A673 (cell line): ENCODE measurements around the gene TNIP3. TPM values are rescaled to one million over a fixed set of nuclear protein-coding genes. Genes with fewer than 3 reads are reported as not detected.

ENCODE experiments used
- BruUV-seq: library from RNA; stranded (reverse); fragments of 400-500 nt; replicated peaks from 2 replicates; lab custom pipeline; 2021; lab: Mats Ljungman, UMichigan
- CTCF ChIA-PET: fragments of 300-600 bp; sonication (Branson Sonifier 250); formaldehyde crosslinking; loops from one replicate; lab custom pipeline; 2022; ENCODE audit warnings: antibody characterized with exemption; lab: Charles Lee
- POLR2A ChIA-PET: fragments of 300-600 bp; sonication (Branson Sonifier 250); formaldehyde crosslinking; loops from one replicate; lab custom pipeline; 2022; ENCODE audit warnings: antibody characterized with exemption; ENCODE audit not compliant: low non-redundant PET; lab: Charles Lee
- DNase-seq: peaks from one replicate; pipeline ENCODE4 v3.0.0-alpha.2; 2015; ENCODE audit warnings: low spot score
- H3K27ac ChIP-seq: fragments of 200-600 bp; sonication (generic); 2 replicates; pipeline ENCODE4 v1.5.1; 2016; ENCODE audit warnings: mixed run types, low read depth, mild to moderate bottlenecking, mixed read lengths, antibody characterized with exemption, low read length; ENCODE audit not compliant: poor library complexity, severe bottlenecking
- H3K27me3 ChIP-seq: fragments of 200-600 bp; sonication (generic); replicated peaks from 2 replicates; pipeline ENCODE4 v1.6.1; 2017; ENCODE audit warnings: mixed run types, low read depth, mild to moderate bottlenecking, mixed read lengths, antibody characterized with exemption, low read length; ENCODE audit not compliant: insufficient read depth, poor library complexity
- H3K36me3 ChIP-seq: fragments of 200-600 bp; sonication (generic); 2 replicates; pipeline ENCODE4 v1.6.1; 2016; ENCODE audit warnings: mixed run types, mild to moderate bottlenecking, mixed read lengths, antibody characterized with exemption, low read length; ENCODE audit not compliant: insufficient read depth, poor library complexity, severe bottlenecking
- H3K4me1 ChIP-seq: fragments of 200-600 bp; sonication (generic); 2 replicates; pipeline ENCODE4 v1.6.1; 2017; ENCODE audit warnings: mixed run types, mild to moderate bottlenecking, mixed read lengths, antibody characterized with exemption, low read length; ENCODE audit not compliant: insufficient read depth, poor library complexity, severe bottlenecking
- H3K4me3 ChIP-seq: fragments of 200-600 bp; sonication (generic); 2 replicates; pipeline ENCODE4 v1.5.1; 2016; ENCODE audit warnings: low read depth, mixed run types, mild to moderate bottlenecking, mixed read lengths, low read length; ENCODE audit not compliant: poor library complexity, severe bottlenecking
- H3K9me3 ChIP-seq: fragments of 200-600 bp; sonication (generic); 2 replicates; pipeline ENCODE4 v1.6.1; 2016; ENCODE audit warnings: mixed run types, low read depth, mild to moderate bottlenecking, mixed read lengths, antibody characterized with exemption, low read length; ENCODE audit not compliant: poor library complexity, severe bottlenecking
- EZH2 ChIP-seq: fragments of 200-600 bp; sonication (generic); IDR thresholded peaks from 2 replicates; pipeline ENCODE4 v1.6.1; 2017; ENCODE audit warnings: borderline replicate concordance, low read depth, mild to moderate bottlenecking, mixed read lengths, antibody characterized with exemption, low read length; ENCODE audit not compliant: poor library complexity, severe bottlenecking
- intact Hi-C: fragments of 100-400 bp; cut with micrococcal nuclease; formaldehyde crosslinking; loops from one replicate; pipeline ENCODE4 v1.10.0; 2022; ENCODE audit not compliant: unreplicated experiment
- total RNA-seq: library from RNA; stranded (reverse); gene quantifications from 2 replicates; pipeline ENCODE4 v1.2.3, GENCODE V29; 2021
- TF ChIP-seq, protein P1 (sequence below): fragments of 300-800, 200-600 bp; sonication (generic); conservative IDR thresholded peaks from 2 replicates; pipeline ENCODE4 v1.5.1; 2017; ENCODE audit warnings: low read depth, mild to moderate bottlenecking, antibody characterized with exemption, low read length, moderate library complexity, mixed read lengths

Gene TNIP3
- total RNA-seq, 1 experiment from 2014 or later: 0.58 TPM

DNA sequence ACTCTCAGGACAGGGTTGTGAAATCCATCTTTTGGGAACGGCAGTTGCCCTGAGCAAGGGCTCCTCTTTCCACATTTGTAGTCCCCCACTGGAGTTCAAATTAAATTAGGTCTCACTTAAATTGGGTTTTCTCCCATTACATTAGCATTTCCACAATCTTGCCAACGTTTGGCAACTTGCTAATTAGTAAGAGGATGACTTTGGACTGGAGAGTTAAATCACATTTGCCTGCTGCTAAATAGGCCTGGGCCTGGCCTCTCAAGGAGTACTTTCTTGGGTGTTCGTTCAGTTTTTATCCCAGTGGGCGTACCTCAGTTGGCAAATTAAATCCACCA lies 33.8 kb downstream of the TNIP3 start:
- POLR2A ChIA-PET: no interaction called here
- CTCF ChIA-PET: no interaction called here
- no TSS peak for BruUV-seq

DNA sequence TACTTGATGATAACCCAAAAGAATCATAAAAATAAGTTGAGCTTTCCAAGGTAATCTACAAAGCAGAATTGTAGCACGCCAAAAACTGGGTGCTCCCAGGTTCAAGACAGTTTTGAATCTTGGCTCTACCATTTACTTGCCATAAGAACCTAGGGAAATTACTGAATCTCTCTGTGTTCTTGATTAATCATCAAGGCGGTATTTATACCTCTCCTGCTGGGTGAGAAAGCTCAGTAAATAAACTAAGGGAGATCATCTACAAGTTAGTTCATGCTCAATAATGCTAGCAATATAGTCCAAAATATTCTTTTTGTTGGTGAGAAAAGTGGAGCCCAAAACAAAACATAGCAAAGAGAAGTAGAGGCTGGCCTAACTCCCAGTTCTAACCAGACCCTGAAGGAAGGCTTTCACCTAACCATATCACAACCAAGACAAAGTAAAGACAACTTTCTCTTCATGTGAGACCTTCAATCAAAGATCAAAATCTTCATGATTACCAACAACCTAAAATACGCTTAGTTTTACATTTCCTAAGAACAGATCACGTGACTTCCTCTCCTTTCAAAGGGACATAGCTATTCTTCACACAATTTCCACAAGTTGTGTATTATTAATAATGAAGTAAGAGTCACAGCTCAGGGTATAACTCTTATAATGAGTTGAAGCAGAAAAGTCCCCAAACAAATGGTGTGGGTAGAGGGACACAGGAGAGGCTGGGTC lies 34.4 kb downstream of the TNIP3 start:
- TF ChIP-seq, protein P1, sequence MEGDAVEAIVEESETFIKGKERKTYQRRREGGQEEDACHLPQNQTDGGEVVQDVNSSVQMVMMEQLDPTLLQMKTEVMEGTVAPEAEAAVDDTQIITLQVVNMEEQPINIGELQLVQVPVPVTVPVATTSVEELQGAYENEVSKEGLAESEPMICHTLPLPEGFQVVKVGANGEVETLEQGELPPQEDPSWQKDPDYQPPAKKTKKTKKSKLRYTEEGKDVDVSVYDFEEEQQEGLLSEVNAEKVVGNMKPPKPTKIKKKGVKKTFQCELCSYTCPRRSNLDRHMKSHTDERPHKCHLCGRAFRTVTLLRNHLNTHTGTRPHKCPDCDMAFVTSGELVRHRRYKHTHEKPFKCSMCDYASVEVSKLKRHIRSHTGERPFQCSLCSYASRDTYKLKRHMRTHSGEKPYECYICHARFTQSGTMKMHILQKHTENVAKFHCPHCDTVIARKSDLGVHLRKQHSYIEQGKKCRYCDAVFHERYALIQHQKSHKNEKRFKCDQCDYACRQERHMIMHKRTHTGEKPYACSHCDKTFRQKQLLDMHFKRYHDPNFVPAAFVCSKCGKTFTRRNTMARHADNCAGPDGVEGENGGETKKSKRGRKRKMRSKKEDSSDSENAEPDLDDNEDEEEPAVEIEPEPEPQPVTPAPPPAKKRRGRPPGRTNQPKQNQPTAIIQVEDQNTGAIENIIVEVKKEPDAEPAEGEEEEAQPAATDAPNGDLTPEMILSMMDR: no peak
- TF ChIP-seq EZH2: no peak
- H3K27ac ChIP-seq: no peak overlapping the region
- H3K36me3 ChIP-seq: no peaks in the 10 kb centered on the region
- no TSS peak for BruUV-seq
- H3K4me1 ChIP-seq: peaks cover 3% of the 10 kb centered on the region
- ChIA-PET POLR2A (no interaction called here), CTCF (no interaction called here)
- no peaks in the 10 kb centered on the region for H3K9me3 ChIP-seq
- intact Hi-C loops: no loop called here
- no peaks in the 10 kb centered on the region for H3K27me3 ChIP-seq
- H3K4me3 ChIP-seq: no peak overlapping the region
- DNase-seq: no peak

More for the DNA sequence above, 33.8 kb downstream of the TNIP3 start:
- TF ChIP-seq, protein P1: no peak
- no peak for TF ChIP-seq EZH2
- Histone ChIP-seq H3K27ac (no peak overlapping the region), H3K4me3 (no peak overlapping the region), H3K36me3 (no peaks in the 10 kb centered on the region), H3K9me3 (no peaks in the 10 kb centered on the region), H3K27me3 (no peaks in the 10 kb centered on the region), H3K4me1 (peaks cover 3% of the 10 kb centered on the region)
- no peak for DNase-seq
- intact Hi-C loops: no loop called here

DNA sequence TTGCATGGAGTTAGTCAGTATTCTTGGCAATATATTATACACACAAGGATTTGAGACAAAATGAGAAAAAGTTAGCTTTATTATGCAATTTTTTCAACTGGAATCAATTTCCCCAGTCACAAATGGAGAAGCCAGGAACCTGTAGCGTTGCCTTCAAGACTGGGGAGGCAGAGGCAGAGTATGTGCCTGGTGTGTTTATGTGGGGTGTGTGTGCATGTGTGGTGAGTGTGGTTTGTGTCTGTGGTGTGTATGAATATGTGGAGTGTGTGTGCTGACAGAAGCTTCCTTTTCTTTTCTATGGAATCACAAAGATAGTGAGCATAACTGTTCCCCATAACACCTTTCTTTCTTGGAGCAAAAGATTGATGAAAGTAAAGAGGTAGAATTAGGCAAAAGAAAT lies 37.0 kb downstream of the TNIP3 start:
- POLR2A ChIA-PET: no interaction called here
- no peak overlapping the region for H3K4me3 ChIP-seq
- H3K36me3 ChIP-seq: no peaks in the 10 kb centered on the region
- no TSS peak for BruUV-seq
- peaks cover 3% of the 10 kb centered on the region for H3K4me1 ChIP-seq
- no peaks in the 10 kb centered on the region for H3K27me3 ChIP-seq
- CTCF ChIA-PET: interaction anchor here (0.6 kb wide), 1 partner anchor 181 kb away, joined by 3 read pairs; no protein-coding TSS in a partner anchor
- DNase-seq: no peak
- H3K27ac ChIP-seq: no peak overlapping the region
- TF ChIP-seq, protein P1: no peak
- no peak for TF ChIP-seq EZH2
- H3K9me3 ChIP-seq: no peaks in the 10 kb centered on the region
- intact Hi-C loops: no loop called here
